Spleen (tissue), 7 donors: ENCODE measurements around the gene AKR1C8.

Experiments
- CTCF ChIP-seq, 11 experiments: fragments of 200-600 bp in 7 of 11; fragments of 450-650 bp in 4 of 11; sonication (generic) in 4 of 11; IDR thresholded peaks in 8 of 11; conservative IDR thresholded peaks in 3 of 11; 1 replicate in 7 of 11; 2 replicates in 4 of 11; pipeline versions ENCODE4 v1.4.0 to v1.8.0; 2016 to 2021; ENCODE audit warnings: antibody characterized with exemption in 11 of 11, inconsistent platforms in 4 of 11, mild to moderate bottlenecking in 1 of 11
- POLR2A ChIP-seq, 3 donors: fragments of 450-650 bp; IDR thresholded peaks; one replicate each; pipeline ENCODE4 v1.5.1; 2017; ENCODE audit warnings: antibody characterized with exemption in 3 of 3, mild to moderate bottlenecking in 1 of 3
- POLR2AphosphoS5 ChIP-seq, 3 donors: sonication (generic); formaldehyde crosslinking; IDR thresholded peaks; one replicate each; pipeline ENCODE4 v1.5.1; 2017; ENCODE audit warnings: antibody characterized with exemption in 3 of 3
- donor health status: DM: no; HTN: no; CAD: no; lungs with moderate emphysema.
- donor health status: DM: no; HTN: no; CAD: no.
- donor health status: DM: no; HTN: no; CAD: no.

- TF ChIP-seq CTCF (IDR thresholded peaks at IDR 0.05 in 8 of 11, conservative IDR thresholded peaks at IDR 0.05 in 3 of 11), result no peak
- no peak for TF ChIP-seq POLR2AphosphoS5 (IDR thresholded peaks at IDR 0.05)
- TF ChIP-seq POLR2A (IDR thresholded peaks at IDR 0.05), result no peak
Observed at GRCh38 chr10:5184987-5185775, at the start of gene AKR1C8.
